GM12864 (cell line): Measurements from ENCODE around the gene DLEC1.

Source experiments
- DNase-seq: peaks from one replicate; pipeline ENCODE4 v3.0.0-alpha.2; 2011; ENCODE audit warnings: low read depth
- H3K4me3 ChIP-seq: 2 replicates; pipeline ENCODE4 v1.5.1; 2011; ENCODE audit warnings: mild to moderate bottlenecking, low read depth, low read length, control low read depth
- TF ChIP-seq, protein P1 (sequence below): IDR thresholded peaks from 2 replicates; pipeline ENCODE4 v1.5.1; 2011; ENCODE audit warnings: low read depth, mild to moderate bottlenecking, moderate library complexity, low read length, control low read depth, inconsistent platforms; ENCODE audit errors: missing control alignments

DLEC1 gene

DNA sequence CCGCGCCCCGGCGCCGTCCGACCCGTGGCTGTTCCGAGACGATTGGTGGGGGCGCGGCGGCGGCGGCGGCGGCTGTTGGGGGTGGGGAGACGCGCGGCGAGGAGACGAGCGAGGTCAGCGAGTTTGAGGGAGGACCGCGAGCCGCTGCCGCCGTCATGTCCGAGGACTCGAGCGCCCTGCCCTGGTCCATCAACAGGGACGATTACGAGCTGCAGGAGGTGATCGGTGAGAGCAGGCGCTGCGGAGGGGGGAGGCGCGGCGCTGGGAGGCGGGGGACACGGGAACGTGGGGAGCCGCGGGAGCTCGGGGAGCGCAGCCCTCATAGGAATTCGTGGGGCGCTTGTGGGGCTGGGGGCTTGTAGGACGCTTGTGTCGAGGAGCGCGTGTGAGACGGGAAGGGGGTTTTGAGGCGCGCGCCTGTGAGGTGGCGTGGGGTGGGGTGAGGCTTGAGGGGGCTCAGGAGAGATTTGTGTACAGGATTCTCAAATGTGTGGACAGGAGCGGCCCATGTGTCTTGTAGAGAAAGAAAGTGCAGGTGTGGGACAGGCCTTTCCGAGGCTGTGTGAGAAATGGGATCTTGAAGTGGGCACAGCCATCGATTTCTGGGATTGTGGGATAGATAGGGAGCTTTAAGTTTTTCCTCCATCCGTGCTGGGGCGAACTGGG, 126.8 kb downstream of the DLEC1 start:
- TF ChIP-seq, protein P1, sequence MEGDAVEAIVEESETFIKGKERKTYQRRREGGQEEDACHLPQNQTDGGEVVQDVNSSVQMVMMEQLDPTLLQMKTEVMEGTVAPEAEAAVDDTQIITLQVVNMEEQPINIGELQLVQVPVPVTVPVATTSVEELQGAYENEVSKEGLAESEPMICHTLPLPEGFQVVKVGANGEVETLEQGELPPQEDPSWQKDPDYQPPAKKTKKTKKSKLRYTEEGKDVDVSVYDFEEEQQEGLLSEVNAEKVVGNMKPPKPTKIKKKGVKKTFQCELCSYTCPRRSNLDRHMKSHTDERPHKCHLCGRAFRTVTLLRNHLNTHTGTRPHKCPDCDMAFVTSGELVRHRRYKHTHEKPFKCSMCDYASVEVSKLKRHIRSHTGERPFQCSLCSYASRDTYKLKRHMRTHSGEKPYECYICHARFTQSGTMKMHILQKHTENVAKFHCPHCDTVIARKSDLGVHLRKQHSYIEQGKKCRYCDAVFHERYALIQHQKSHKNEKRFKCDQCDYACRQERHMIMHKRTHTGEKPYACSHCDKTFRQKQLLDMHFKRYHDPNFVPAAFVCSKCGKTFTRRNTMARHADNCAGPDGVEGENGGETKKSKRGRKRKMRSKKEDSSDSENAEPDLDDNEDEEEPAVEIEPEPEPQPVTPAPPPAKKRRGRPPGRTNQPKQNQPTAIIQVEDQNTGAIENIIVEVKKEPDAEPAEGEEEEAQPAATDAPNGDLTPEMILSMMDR: no peak
- no peak for DNase-seq

DNA sequence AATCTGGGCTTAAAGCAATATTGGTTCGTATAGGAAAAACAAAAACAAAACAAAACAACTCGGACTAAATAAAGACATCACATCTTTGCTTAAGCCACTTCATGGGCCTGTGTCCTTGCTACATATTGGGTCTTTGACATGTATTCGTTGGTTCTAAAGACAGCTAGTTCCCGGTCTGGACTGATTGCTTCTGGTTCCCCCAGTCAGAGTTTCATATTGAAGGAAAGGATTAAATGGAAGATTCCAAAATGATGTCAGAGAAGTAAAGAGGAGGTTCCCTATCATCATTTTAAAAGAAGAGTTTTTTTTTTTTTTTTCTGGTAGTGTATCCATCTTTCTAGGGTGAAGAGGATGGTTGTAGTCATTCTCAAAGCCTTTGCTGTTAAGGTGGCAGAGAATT, 128.6 kb downstream of the DLEC1 start:
- no peak for DNase-seq
- TF ChIP-seq, protein P1: no peak
- no peak overlapping the region; the same call in 1 of the 2 replicates for H3K4me3 ChIP-seq

More for the DNA sequence above, 126.8 kb downstream of the DLEC1 start:
- H3K4me3 ChIP-seq: peak overlapping the region; percentile 91

DNA sequence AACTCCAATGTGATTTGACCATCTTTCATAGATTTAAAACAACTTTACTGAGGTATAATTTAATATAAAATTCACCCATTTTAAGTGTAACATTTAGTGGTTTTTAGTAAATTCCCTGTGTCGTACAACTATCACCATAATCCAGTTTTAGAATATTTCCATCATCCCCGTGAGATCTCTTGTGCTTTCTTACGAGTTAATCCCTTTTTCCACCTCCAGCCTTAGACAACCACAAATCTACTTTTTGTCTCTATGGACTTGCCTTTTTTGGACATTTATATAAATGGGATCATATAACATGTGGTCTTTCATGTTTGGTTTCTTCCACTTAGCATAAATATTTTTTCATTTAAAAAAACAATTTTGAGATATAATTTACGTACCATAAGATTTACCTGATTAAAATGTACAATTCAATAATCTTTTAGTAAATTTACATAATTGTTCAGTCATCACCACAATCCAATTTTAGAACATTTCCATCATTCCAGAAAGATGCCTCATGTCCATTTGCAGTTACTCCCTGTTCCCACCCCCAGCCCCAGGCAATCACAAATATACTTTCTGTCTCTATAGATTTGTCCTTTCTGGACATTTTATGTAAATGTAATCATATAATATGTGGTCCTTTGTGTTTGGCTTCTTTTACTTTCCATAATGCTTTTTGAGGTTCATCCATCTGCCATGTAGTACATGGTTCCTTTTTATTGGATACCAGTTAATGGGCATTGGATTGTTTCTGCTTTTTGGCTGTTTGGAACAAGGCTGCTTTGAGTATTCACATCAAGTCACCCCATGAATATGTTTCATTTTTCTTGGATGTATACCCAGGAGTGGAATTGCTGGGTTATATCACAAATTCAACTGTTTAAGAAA, 129.4 kb downstream of the DLEC1 start:
- TF ChIP-seq, protein P1: no peak
- H3K4me3 ChIP-seq: no peak overlapping the region; the same call in 1 of the 2 replicates
- no peak for DNase-seq

DNA sequence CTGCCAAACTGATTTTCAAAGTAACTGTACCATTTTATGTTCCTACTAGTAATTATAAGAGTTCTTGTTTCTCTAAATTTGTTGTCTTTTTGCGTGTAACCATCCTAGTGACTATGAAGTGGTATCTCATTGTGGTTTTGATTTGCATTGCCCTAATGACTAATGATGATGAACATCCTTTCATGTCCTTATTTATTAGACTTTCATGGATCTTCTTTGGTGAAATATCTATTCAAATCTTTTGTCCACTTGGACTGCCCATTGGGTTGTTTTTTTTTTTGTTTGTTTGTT, 130.0 kb downstream of the DLEC1 start:
- no peak overlapping the region for H3K4me3 ChIP-seq
- TF ChIP-seq, protein P1: no peak
- no peak for DNase-seq

DNA sequence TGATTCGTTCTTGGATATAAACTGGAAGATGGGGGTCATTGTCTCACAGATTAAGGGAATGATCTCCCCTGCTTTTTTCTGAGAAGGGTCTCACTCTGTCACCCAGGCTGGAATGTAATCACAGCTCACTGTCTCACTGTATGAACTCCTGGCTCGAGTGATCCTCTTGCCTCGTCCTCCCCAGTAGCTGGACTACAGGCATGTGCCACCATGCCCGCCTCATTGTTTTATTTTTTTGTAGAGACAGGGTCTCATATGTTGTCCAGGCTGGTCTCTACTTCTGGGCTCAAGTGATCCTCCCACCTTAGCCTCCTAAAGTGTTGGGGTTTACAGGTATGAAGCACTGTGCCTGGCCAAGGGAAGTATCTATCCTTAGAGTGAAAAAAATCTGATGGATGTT, 131.7 kb downstream of the DLEC1 start:
- H3K4me3 ChIP-seq: no peak overlapping the region
- TF ChIP-seq, protein P1: no peak
- no peak for DNase-seq

DNA sequence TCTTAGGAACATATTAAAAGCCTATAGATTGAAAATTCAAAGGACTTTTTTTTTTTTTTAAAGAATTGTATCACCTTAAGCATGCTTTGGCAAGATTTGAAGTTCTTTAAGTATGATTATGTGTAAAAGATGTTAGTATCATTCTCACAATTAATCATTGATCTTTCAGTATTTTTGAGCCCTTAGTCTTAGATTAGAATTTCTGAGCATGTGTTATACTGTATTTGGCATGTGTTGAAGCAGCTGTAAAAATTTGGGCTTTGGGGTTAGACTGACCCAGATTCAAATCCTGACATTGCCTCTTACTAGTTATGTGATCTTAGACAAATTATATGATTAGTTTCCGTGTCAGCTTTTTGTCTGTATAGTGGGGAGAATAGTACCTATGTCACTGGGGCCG, 132.6 kb downstream of the DLEC1 start:
- H3K4me3 ChIP-seq: no peak overlapping the region
- TF ChIP-seq, protein P1: no peak
- no peak for DNase-seq
